Hypothalamus (tissue), 51 donors: ENCODE measurements around the gene ALK.

Experiments used
- DNase-seq, 51 donors: peaks; one replicate each; lab custom pipeline; 2025; lab: John Stamatoyannopoulos, UW

The ALK gene

DNA sequence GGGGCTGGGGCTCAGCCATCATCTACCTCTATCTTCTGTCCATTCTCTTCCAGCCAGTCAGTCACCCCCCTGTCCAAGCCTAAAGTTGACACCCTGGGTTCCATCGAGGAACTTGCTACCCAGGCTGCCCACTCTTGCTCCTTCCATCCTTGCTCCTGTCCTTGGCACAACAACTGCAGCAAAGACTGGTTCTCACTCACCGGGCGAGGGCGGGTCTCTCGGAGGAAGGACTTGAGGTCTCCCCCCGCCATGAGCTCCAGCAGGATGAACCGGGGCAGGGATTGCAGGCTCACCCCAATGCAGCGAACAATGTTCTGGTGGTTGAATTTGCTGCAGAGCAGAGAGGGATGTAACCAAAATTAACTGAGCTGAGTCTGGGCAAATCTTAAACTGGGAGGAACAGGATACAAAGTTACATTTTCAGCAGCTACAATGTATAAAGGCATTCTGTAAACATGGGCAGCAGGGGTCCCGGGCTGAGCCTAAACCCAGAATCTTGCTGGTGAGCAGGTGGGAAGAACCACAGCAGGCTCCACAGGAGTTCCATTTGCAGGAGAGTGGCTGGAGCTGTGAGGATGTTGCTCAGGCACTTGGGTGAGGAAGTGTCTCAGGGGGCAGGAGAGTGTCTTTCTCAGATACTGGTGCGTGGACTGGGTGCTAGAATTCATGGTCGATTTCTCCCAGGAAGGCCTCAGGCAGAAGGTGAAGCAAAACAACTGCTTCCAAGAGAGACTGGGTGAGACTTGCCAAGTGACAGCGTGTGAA lies 700.7 kb downstream of the ALK start:
- DNase-seq = no peak

GRCh38 chr2:29219374-29219773 lies 702.0 kb downstream of the ALK start:
- no peak for DNase-seq

DNA sequence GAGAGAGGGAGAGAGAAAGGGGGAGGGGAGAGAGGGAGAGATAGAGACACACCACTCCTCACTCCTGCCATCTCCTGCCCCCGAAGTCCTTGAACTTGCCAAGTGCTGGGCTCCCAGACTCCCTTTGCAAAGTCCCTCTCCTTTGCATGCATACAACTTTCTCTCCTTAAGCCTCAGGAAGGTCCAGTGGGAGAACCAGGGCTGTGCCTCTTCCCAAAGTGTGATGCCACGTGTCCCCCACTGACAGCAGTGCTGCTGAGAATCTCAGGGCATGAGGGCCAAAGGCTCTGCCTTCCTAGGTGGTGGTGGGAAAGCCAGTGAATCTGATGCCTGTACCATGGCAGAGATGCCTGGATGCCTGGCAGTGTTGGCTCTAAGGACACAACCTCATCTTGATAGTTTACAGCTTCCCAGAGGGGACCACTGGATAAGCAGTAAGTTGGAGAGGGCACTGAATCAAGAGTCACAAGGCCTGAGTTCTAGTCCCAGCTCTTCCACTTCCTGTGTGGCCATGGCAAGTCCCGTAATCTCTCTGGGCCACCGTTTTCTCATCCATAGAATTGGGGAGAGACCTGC lies 702.7 kb downstream of the ALK start:
- no peak for DNase-seq

DNA sequence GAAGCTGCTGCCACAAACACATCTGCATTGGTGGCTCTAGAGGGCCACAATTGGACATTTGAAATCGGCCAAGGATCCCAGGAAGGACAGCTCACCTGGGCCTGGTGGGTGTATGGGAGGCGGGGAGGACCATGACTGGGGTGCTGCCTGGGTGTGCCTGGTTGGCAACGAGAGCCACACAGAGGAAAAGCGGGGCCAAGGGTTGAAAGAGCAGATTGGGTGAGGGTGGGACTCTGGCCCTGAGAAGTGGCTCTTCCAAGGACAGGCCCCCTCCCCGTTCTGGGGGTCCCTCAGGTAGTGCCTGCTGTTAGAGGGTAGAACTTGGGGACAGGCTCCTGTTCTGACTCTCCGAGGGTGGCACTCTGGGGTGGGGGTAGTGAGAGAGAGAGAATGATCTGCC lies 703.3 kb downstream of the ALK start:
- no peak for DNase-seq

- no peak for DNase-seq
Measured at GRCh38 chr2:29216609-29216909, 704.8 kb downstream of the ALK start.

- DNase-seq = no peak
Measured at GRCh38 chr2:29215739-29216608, 705.4 kb downstream of the ALK start.

- no peak for DNase-seq
Measured at GRCh38 chr2:29215073-29215472, 706.3 kb downstream of the ALK start.

DNA sequence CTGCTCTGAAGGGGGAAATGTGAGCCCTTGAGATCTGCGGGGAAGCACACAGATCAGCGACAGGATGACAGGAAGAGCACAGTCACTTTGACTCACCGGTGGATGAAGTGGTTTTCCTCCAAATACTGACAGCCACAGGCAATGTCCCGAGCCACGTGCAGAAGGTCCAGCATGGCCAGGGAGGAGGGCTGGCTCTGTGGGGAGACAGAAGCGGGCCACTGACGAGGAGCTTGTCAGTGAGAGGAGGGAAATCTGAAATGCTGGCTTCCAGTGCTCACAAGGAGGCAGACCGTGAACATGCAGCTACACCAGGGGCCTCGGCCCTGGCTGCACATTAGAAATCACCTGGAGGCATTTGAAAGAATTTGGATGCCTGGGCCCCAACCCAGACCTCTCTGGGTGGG lies 707.5 kb downstream of the ALK start:
- DNase-seq = no peak

GRCh38 chr2:29212009-29212408 lies 709.4 kb downstream of the ALK start:
- no peak for DNase-seq

- DNase-seq = no peak
Measured at GRCh38 chr2:29209551-29209950, 711.8 kb downstream of the ALK start.

GRCh38 chr2:29207352-29208148 lies 713.8 kb downstream of the ALK start:
- no peak for DNase-seq

DNA sequence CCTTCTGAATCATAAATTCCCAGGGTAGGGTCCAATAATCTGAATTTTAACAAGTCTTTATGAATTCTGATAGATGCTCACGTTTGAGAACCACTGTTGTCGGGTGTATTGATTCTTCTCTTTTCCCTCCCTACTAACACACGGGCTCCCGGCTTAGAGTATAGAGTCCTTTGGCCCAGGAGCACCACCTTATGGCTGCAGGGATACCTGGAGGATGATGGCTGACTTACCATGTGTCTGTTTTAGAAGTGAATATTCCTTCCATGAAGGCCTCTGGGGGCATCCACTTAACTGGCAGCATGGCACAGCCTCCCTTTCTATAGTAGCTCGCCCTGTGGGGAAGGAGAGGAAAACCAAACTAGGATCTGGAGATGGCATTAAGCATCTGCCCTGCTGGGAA lies 714.4 kb downstream of the ALK start:
- no peak for DNase-seq

- no peak for DNase-seq
Measured at GRCh38 chr2:29202819-29203495, 718.4 kb downstream of the ALK start.

GRCh38 chr2:29201979-29202378 lies 719.4 kb downstream of the ALK start:
- no peak for DNase-seq

- DNase-seq = peak in 39 of 51 donors; percentile 2 to 78 (median 39)
Measured at GRCh38 chr2:29196792-29197788, 724.3 kb downstream of the ALK start.

GRCh38 chr2:29195796-29196195 lies 725.6 kb downstream of the ALK start:
- DNase-seq = no peak

DNA sequence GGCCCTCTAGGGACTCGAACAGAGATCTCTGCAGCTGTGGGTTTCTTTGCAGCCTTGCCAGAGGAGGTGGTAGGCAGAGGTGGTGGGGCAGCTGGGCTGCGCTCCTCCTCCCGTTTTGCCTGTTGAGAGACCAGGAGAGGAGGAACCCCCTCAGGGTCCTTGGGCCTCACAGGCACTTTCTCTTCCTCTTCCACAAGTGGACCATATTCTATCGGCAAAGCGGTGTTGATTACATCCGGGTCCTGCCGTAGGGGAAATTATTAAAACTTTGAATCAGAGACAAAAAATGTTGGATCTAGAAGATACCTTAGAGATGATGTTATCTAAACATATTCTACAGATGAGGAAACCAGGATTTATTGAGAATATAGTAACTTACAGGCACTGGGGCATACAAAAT lies 727.7 kb downstream of the ALK start:
- no peak for DNase-seq

DNA sequence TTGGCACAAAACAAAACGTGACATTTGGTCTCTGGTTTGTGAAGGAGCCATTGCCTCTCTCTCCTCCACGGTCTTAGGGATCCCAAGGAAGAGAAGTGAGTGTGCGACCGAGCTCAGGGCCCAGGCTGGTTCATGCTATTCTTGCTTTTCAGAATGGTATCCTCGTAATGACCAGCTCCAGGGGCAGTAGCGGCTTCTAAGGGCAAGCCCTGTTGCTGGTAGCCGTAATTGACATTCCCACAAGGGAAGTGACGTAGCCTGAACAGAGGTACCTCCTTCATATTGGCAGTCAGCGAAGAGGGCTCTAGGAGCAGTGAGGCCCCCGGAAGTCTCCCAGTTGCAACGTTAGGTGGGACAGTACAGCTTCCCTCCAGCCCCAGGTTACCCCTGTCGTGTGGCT lies 728.3 kb downstream of the ALK start:
- DNase-seq = no peak

GRCh38 chr2:29192526-29192925 lies 728.9 kb downstream of the ALK start:
- no peak for DNase-seq
